GM21423 (cell line): ENCODE results near the gene MALRD1.

Experiments
- ATAC-seq: cut with Tn5 transposase; IDR thresholded peaks from one replicate; pipeline ENCODE4 v1.9.1; 2021; ENCODE audit warnings: mild to moderate bottlenecking, moderate library complexity; ENCODE audit not compliant: unreplicated experiment

Gene MALRD1

DNA sequence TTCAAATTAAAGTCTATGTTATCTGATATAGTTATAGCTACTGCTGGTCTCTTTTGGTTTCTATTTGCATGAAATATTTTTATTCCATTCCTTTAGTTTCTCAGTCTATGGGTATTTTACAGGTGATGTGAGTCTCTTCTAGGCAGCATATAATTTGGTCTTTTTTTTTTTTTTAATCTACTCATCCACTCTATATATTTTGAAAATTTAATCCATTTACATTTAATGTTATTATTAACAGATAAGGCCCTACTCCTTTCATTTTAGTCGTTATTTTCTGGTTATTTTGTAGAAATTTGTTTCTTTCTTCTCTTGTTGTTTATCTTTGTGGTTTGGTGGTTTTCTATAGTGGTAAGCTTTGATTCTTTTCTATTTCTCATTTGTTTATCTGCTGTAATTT is 58.8 kb downstream of the MALRD1 start:
- no peak for ATAC-seq

DNA sequence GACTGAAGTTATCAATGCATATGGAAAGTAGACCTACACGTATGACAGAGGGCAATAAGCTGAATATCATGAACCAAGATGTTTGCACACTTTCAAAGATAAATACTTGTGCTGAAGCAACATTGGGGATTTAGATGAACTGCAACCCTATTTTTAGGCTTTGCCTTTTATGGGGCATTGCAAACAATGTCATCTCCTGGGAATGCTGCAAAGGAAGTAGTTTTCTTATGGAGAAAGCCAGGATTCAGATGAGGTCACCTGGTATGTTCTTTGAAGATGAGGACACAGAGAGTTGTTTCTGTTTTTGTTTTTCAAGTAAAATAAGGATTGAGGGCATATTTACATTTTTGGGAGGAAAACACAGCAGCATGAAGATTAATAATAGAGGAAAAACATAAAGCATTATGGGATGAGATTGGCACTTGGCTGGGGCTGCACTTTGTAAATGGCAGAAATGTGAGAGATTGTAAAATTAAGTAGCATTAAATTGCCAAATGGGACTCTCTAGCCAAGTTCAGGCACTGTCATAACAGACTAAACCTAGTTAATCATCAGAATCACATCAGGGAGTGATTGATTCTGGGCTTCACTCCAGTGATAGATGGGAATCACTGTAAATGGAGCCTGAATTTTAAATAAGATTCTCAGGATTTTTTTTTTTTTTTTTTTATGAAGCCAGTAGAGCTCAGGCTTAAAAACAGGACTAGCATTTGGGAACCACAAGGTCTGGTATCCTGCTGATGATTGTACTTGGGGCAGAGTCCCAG is 63.1 kb downstream of the MALRD1 start:
- no peak for ATAC-seq

DNA sequence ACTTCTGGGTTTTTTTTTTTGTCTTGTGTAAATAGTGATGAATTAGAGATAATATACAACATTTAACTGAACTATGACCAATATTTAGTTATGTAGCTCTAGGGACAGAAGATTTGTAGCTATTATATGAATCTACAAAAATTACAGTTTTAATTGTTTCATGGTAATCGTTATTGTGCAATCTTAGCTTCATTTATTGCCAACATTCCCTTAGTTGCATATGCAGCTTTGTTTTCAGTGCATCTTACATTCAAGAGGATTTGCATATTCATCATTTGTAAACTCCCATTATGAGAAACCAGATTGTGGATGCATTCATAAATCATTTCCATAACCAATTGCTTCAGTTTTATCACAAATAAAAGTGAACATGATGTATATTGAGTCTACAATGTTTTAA is 68.8 kb downstream of the MALRD1 start:
- no peak for ATAC-seq

DNA sequence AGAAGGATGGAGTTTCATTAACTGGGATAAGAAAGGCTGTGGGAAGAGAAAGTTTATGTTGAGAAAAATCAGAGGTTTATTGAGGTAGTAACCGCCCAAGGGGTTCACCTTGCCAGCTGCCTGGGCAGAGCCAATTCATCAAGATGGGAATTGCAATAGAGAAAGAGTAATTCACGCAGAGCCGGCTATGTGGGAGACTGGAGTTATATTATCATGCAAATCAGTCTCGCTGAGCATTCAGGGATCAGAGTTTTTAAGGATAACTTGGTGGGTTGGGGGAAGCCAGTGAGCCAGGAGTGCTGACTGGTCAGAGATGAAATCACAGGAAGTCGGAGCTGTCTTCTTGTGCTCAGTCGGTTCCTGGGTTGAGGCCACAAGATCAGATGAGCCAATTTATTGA is 70.6 kb downstream of the MALRD1 start:
- ATAC-seq, result no peak

DNA sequence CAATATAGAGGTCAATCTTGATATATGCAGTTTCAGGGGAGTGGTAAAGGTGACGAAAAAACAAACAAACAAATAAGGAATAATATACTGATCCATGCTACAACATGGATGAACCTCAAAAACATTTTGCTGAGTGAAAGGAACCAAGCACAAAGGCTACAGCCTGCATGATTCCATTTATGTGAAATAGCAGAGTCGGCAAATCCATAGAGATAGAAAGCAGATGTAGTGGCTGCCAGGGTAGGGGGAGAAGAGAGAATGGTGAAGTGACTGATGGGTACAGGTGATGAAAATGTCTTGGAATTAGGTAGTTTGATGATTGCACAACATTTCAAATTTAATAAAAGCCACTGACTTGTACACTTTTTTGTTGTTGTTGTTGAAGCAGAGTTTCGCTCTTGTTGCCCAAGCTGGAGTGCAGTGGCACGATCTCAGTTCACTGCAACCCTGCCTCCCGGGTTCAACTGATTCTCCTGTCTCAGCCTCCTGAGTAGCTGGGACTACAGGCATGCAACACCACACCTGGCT is 71.8 kb downstream of the MALRD1 start:
- no peak for ATAC-seq

DNA sequence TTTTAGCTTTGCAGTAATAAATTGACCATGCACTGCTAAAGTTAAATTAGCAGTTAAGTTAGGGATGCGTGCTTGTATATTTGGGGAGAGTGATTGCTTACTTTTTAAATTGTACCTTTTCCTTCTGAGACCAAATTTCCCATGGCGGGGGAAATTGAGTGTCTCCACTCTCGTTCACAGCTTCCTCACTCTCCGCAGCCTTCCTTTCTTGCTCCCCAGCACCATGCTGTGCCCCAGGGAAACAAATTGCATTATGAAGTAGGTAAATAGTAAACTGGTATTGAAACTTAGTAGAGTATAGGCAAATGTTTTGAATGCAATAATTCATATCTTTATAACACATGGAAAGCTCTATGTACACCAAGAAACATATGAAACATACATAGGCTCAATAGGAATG is 85.4 kb downstream of the MALRD1 start:
- ATAC-seq, result no peak

DNA sequence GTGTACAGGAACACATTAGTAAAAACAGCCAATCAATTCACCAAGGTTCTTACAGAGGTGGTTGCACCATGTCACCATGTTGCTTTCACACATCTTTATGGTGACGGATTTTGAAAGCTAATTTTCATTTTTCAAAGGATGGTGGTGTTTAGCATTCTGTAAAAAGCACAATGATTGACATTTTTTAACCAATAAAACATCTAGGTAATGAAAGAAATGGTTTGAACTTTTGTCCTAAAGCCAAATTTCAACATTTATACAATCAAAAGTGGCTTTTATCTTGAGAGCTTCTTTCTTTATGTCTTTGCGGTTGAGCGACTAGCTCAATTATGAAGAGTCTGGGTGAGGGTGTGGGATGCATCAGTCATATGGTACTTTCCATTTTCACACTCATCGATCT is 94.4 kb downstream of the MALRD1 start:
- no peak for ATAC-seq

DNA sequence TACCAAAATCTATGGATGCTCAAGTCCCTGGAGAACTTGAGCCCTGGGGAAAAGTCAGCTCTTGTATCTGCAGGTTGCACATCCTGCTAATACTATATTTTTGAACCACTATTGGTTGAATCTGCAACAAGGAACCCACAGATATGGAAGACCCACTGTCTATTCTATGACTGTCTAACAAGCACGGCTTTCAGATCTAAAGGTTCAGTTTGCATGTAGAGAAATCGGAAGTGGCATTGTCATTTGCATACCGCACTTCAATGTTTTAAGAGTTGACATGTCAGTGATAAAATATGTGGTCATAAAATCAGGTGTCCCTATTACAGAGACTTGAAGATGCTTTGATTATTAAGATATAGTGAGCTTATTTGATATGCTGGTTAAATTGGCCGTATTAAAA is 95.6 kb downstream of the MALRD1 start:
- ATAC-seq, result no peak

DNA sequence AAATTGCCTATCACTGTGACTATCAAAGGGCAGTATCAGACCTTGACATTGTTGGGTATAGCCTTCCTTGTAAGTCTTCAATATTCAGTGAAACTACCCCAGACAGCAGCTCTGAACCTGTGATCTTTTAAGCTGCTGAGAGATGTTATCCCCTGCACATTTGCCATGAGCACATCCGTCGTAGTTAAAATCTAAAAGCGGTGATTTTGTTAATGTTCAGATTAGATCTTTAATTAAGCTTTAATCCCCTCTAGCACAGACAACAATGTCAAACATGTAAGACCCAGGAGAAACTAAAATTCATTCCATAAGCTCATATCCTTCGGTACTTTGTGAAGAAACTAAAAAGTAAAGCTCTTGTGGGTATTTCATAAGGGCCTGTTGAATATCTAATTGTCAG is 105.8 kb downstream of the MALRD1 start:
- ATAC-seq, result no peak

DNA sequence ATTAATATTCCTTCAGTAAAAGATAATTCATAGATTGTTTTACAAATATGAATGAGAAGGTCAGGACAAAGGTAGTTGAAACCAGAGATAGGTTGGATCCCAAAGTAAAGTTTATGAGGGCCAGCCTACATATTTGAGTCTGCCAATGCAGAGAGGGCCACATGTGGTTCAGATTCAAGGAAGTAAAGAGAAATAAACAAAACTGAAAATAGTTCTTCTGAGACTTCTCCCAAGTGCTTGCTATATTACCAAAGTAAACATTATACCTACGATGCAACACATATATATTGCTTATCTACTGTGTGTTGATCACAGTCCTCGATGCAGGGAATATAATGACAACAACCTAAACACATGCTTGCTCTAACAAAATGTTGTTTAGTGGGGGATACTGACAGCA is 109.8 kb downstream of the MALRD1 start:
- ATAC-seq, result no peak

DNA sequence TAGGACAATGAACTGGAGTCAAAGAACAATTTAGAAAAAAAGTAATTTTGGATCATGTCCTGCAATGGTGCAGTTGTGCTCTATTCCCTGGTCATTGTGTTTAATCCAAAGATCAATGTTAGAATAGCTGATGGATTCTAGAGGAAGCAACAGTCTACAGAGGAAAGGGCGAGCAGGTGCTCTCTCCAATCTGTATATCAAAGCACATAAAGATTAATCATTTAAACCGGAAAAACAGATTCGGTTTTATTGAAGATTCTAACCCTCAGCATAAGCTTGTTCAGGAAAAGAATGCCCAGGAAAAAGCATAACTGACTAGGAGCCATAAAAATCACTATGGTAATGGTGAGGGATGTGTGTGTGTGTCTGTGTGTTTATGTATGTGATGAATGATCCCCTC is 110.3 kb downstream of the MALRD1 start:
- ATAC-seq, result no peak

DNA sequence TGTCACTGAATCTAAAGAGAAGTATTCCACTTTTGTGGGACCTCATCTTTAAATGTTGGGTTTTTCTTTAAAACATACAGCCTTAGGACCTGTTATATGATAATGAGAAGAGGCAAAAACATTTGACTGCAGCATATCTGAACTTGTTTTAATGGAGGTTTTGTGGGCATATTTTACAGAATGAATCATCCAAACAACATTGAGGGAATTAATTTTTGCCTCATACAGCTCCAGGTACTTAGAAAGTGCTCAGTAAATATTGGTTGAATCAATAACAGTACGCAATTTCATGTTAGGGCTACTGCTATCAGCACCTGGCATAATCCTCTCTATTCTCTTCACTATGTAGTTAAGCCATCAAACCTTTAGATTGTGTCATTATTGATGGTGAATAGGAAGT is 115.9 kb downstream of the MALRD1 start:
- ATAC-seq, result no peak

DNA sequence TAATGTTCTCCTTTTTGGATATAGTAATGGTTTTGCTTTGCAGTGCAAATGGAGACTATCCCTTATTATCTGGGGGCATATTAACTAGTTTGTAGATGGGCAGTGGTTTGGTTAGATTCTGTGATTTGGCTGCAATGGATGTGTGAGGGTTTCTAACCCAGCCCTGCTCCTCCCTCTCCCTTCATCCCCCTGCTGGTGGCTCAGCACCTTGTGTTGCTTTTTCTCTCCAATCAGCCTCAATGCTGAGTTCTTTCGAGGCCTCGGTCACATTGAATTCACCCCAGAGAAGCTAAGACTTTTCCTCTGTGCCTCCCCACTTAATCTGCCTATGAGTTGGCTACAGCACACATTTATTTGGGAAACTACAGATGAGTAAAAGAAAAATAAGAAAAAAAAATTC is 120.0 kb downstream of the MALRD1 start:
- no peak for ATAC-seq

DNA sequence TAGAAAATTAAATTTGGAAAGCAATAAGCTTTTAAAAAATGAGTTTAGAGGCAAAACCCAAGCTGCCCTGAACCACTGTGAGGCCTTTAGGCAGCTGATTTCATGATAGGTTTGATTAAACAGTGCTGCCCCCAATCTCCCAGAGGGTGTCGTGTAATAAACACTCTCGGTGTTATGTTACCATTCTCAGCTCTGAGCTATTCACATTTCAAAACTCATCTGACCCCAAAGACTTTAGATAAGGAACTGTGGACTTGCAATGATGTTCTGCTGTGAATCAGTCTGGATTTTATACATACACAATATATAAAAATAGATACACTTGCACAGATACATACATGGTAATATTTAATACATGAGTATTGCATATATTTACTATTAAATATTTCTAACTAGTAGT is 120.4 kb downstream of the MALRD1 start:
- ATAC-seq, result no peak

DNA sequence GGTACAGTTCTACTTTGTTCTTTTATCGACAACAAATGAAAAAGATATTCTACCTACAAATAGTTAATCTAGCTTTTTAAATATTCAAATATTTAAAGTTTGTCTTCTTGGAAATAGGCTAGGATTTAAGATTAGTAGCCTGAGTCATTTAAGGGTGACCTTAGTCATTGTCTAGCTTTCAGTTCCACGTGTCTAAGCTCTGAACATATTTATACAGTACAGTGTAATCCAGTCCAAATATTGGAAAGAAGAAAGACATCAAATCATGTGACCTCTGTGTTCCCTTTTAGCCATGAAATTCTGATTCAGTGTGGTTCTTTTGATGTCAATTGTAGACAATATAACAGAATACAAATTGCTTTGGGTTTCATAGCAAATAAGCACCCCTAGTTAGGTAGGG is 121.1 kb downstream of the MALRD1 start:
- ATAC-seq, result no peak

DNA sequence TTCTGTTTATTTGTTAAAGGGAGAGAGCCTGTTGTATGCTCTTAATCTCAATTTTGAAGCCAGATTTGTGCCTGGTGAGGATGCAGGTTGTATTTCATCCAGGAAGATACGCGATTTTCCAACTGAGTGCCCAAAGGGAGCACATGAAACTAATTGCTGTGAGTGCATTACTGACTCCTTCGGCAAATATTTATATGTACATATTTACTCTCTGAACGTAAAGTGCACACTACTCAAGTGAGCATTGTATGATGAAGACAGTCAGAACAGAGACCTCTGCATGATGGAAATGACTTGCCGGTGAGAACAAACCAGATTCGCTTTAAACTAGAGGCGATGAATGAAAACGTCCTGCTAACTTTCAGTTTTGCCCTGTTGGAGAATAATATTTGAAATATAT is 130.1 kb downstream of the MALRD1 start:
- no peak for ATAC-seq

DNA sequence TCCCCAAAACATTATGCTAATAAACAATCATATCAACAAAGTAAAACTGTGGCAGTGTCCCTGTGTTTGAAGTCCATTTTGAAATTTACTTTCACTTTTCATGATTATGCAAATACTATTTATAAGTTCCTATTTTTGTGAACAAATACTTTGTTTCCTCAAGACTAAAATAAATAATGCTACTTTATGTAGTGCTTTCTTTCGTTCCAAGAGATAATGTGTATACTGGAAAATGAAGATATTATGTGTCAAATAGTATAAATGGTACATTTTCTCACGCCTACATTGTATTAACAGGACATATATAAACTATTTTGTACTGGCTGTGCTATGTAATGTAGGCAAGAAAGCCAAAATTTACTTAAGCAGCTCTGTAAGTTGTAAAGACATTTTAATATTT is 136.3 kb downstream of the MALRD1 start:
- no peak for ATAC-seq

DNA sequence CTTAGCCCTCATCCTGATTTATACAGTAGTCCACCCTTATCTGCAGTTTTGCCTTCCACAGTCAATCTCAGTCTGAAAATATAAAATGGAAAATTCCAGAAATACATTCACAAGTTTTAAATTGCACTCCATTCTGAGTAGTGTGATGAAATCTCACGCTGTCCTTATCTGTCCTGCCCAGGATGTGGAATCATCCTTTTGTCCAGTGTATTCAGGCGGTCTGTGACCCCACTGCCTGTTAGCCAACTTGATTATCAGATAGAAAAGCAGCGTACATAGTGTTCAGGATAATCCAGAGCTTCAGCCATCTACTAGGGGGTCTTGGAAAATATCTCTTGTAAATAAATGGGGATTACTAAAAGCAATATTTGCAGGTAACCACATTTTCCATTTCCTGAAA is 146.3 kb downstream of the MALRD1 start:
- no peak for ATAC-seq

DNA sequence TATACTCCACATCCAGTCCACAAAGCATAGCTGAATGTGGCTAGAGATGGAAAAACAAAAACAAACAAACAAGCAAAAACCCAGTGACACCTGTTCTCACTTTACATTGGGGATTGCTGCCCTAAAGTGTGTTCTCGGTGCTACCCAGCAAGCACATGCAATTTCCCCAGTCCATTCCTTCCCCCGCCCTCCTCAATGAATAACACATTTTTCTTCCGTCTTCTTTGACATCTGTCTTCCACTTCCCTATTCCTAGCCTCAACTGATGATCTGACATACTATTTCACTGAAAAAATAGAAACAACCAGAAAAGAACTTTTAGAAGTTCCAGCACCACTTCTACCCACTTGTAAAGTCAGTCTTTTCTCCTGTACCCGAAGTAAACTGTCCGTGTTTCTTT is 147.1 kb downstream of the MALRD1 start:
- no peak for ATAC-seq

DNA sequence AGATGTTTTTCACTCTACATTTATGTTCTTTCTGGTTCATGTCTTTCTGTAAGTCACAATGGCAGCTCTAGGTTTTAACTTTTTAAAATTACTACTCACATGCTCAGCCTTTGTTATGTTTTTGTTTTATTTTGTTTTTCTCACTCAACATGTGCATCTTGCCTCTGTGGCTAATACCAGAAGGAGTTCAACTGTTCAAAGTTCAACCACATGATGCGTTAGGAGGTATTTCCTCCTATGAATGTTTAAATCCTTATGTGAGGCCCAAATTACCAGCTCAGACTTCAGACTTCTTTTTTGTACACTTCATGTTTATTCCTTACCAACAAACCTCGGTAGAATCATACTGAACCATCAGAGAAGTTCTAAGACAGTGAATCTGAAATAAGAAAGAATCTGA is 151.6 kb downstream of the MALRD1 start:
- ATAC-seq, result no peak

DNA sequence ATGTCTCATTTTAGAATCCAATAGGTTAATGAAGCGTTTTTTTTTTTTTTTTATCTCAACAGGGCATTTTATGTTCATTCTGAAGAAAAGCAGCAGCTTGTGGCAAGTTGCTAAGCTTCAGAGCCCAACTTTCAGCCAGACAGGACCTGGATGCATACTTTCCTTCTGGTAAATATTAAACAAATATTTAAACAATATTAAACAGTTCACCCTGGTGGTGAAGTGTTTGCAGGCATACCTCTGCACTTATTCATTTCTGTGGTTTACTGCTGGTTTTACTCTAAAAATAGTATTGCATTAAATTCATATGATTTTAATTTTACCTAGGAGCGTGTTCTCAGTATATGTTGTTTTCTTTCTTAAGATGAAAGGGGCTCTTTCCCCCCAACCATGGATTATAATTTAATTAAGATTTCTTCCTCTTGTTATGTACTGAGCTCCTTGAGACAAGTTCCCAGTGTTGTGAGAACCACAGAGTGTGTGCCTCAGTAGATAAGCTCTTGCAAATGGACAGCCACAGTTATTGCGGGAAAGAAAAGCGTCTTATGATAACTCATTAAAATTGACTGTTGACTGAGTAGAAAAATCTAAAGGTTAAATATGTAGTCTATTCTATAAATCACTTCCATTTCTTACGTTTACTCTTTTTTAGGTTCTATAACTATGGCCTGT is 155.8 kb downstream of the MALRD1 start:
- ATAC-seq, result no peak

DNA sequence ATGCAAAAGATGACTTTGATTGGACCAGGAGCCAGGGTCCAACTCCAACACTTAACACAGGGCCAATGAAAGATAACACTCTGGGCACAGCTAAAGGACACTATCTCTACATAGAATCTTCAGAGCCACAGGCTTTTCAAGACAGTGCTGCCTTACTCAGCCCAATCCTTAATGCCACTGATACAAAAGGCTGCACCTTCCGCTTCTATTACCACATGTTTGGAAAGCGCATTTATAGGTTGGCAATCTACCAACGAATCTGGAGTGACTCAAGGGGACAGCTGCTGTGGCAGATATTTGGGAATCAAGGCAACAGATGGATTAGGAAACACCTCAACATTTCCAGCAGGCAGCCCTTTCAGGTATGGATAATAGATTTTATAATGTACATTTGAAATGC is 160.7 kb downstream of the MALRD1 start:
- no peak for ATAC-seq

DNA sequence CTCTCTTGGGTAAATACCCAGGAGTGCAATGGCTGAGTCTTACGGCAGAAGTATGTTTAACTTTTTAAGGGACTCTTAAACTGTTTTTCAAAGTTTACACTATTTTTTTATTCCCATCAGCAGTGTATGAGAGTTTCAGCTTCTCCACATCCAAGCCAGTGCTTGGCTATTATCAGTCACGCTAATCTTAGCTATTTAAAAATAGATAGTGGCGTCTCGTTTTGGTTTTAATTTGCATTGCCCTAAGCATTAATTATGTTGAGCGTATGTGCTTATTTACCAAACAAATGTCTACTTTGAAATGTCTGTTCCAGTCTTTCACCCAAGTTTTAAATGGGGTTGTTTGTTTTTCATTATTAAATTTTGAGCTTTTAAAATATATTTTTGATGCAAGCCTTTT is 164.0 kb downstream of the MALRD1 start:
- ATAC-seq, result no peak
